ENCODE results near the gene TCF4. TPM values are rescaled to one million over a fixed set of nuclear protein-coding genes. Genes with fewer than 3 reads are reported as not detected.

The TCF4 gene
- total RNA-seq, 2 experiments from 2014 or later: 75.9 to 76.0 TPM

DNA sequence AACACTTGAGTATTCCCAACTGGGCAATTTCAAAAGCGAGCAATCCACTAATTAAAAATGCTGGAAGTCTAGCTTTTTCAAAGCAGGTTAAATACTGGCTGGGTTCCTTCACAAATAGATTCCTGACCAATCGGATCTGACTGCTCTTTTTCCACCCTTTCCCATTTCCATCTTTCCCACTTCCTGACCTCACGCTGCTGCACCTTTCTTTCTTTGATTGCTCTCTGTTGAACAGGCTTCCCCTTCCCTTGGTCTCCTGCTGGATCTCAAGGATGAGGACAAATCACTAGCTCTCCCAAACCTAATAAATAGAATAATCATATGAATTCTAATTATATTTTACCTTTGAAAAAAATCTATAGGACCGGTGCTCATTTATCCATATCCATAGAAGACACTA is 121.2 kb downstream of the TCF4 start:
- Histone ChIP-seq H3K27ac (ENCODE audit: low read depth, low read length, poor library complexity, severe bottlenecking) (no peak overlapping the region), H4K20me1 (ENCODE audit: insufficient read depth, low read length) (no peaks in the 10 kb centered on the region), H3K4me2 (ENCODE audit: low read length) (peak overlapping the region; percentile 53; the same call in 1 of the 2 replicates), H3K4me1 (ENCODE audit: insufficient read depth, low read length, poor library complexity, severe bottlenecking) (peaks cover 50% of the 10 kb centered on the region), H3K9me3 (ENCODE audit: low read length) (no peaks in the 10 kb centered on the region), H3K4me3 (ENCODE audit: low read depth, low read length, poor library complexity, severe bottlenecking) (no peak overlapping the region), H2AFZ (ENCODE audit: low read length) (no peak overlapping the region), H3K9me2 (ENCODE audit: insufficient read depth, low read length) (no peaks in the 10 kb centered on the region), H3K79me2 (ENCODE audit: insufficient read depth, low read depth, low read length) (peaks cover 30% of the 10 kb centered on the region), H3K36me3 (ENCODE audit: insufficient read depth, low read length) (peaks cover 15% of the 10 kb centered on the region)
- TF ChIP-seq, protein P1, sequence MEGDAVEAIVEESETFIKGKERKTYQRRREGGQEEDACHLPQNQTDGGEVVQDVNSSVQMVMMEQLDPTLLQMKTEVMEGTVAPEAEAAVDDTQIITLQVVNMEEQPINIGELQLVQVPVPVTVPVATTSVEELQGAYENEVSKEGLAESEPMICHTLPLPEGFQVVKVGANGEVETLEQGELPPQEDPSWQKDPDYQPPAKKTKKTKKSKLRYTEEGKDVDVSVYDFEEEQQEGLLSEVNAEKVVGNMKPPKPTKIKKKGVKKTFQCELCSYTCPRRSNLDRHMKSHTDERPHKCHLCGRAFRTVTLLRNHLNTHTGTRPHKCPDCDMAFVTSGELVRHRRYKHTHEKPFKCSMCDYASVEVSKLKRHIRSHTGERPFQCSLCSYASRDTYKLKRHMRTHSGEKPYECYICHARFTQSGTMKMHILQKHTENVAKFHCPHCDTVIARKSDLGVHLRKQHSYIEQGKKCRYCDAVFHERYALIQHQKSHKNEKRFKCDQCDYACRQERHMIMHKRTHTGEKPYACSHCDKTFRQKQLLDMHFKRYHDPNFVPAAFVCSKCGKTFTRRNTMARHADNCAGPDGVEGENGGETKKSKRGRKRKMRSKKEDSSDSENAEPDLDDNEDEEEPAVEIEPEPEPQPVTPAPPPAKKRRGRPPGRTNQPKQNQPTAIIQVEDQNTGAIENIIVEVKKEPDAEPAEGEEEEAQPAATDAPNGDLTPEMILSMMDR (conservative IDR thresholded peaks at IDR 0.05; ENCODE audit: low read length): no peak
- no peak for TF ChIP-seq EZH2phosphoT487 (IDR thresholded peaks at IDR 0.05; ENCODE audit: borderline replicate concordance, low read depth, low read length)
- intact Hi-C loops (cut with micrococcal nuclease; ENCODE audit: unreplicated experiment): loop anchor here (5.0 kb wide), 1 partner anchor 44 kb away; no protein-coding TSS in a partner anchor
- ChIA-PET POLR2A (interaction anchor here (0.6 kb wide), 1 partner anchor 45 kb away, joined by 3 read pairs; no protein-coding TSS in a partner anchor), CTCF (ENCODE audit: unreplicated experiment) (no interaction called here)
- no TSS peak for BruUV-seq (replicated peaks)
- DNase-seq (ENCODE audit: low spot score): no peak

DNA sequence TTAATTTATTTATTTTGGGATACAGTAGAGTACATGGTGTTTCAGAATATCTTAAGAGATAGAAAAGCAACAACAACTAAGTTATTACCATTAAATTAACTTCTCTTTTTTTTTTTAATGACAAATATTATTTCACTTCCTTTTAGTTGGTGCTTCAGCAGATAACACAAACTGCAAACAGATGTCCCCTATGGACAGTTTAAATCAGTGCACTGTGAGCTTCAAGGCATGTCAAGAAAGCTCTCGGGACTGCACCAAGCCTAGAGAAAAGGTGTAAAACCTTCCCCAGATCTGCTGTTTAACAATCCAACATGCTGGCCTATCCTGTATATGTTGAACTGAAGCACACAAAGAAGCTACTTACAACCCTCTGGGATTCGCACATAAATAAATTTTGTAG is 122.7 kb downstream of the TCF4 start:
- H3K9me3 ChIP-seq (ENCODE audit: low read length): no peaks in the 10 kb centered on the region
- TF ChIP-seq, protein P1 (conservative IDR thresholded peaks at IDR 0.05; ENCODE audit: low read length): no peak
- no peak for TF ChIP-seq EZH2phosphoT487 (IDR thresholded peaks at IDR 0.05; ENCODE audit: borderline replicate concordance, low read depth, low read length)
- H3K79me2 ChIP-seq (ENCODE audit: insufficient read depth, low read depth, low read length): peaks cover 30% of the 10 kb centered on the region
- POLR2A ChIA-PET: interaction anchor here (1.0 to 2.2 kb wide), 3 partner anchors 10 to 42 kb away, joined by 3 to 7 read pairs (median 3); no protein-coding TSS in a partner anchor
- peaks cover 18% of the 10 kb centered on the region for H3K36me3 ChIP-seq (ENCODE audit: insufficient read depth, low read length)
- BruUV-seq (replicated peaks): no TSS peak
- DNase-seq (ENCODE audit: low spot score): peak; percentile 74
- H3K27ac ChIP-seq (ENCODE audit: low read depth, low read length, poor library complexity, severe bottlenecking): peak overlapping the region; percentile 77
- H3K9me2 ChIP-seq (ENCODE audit: insufficient read depth, low read length): no peaks in the 10 kb centered on the region
- H2AFZ ChIP-seq (ENCODE audit: low read length): 0 out of 2 replicates have a peak overlapping the region, but pooled peaks have one; percentile 25
- H4K20me1 ChIP-seq (ENCODE audit: insufficient read depth, low read length): no peaks in the 10 kb centered on the region
- peaks cover 50% of the 10 kb centered on the region for H3K4me1 ChIP-seq (ENCODE audit: insufficient read depth, low read length, poor library complexity, severe bottlenecking)
- peak overlapping the region; percentile 53 for H3K4me2 ChIP-seq (ENCODE audit: low read length)
- CTCF ChIA-PET (ENCODE audit: unreplicated experiment): no interaction called here
- intact Hi-C loops (cut with micrococcal nuclease; ENCODE audit: unreplicated experiment): loop anchor here (5.0 kb wide), 1 partner anchor 43 kb away; no protein-coding TSS in a partner anchor
- H3K4me3 ChIP-seq (ENCODE audit: low read depth, low read length, poor library complexity, severe bottlenecking): peak overlapping the region; percentile 46

DNA sequence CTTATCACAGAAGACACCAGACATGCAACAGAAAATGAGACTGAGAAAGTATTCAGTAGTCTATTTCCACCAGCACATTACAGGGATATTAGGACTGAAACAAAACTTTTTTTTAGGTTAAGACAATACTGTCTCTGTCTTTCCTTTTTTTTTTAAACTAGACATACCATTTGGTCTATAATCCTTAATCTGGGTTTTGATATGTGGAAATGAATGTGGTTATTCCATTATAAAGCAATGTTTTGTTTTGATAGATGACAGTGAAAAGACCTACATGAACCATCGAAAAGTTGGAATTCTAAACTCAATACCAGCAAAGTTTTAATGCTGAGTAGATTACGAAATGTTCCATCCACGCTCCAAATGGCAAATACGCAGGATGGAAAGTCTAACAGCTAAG is 123.4 kb downstream of the TCF4 start:
- CTCF ChIA-PET (ENCODE audit: unreplicated experiment): no interaction called here
- POLR2A ChIA-PET: interaction anchor here (0.6 to 2.2 kb wide), 3 partner anchors 10 to 121 kb away, joined by 3 to 7 read pairs (median 3); no protein-coding TSS in a partner anchor
- peaks cover 30% of the 10 kb centered on the region for H3K79me2 ChIP-seq (ENCODE audit: insufficient read depth, low read depth, low read length)

More for the DNA sequence above, 123.4 kb downstream of the TCF4 start:
- Histone ChIP-seq H3K9me3 (ENCODE audit: low read length) (no peaks in the 10 kb centered on the region), H3K4me3 (ENCODE audit: low read depth, low read length, poor library complexity, severe bottlenecking) (peak overlapping the region; percentile 23), H3K9me2 (ENCODE audit: insufficient read depth, low read length) (no peaks in the 10 kb centered on the region), H2AFZ (ENCODE audit: low read length) (no peak overlapping the region), H4K20me1 (ENCODE audit: insufficient read depth, low read length) (no peaks in the 10 kb centered on the region), H3K4me1 (ENCODE audit: insufficient read depth, low read length, poor library complexity, severe bottlenecking) (peaks cover 50% of the 10 kb centered on the region), H3K36me3 (ENCODE audit: insufficient read depth, low read length) (peaks cover 24% of the 10 kb centered on the region), H3K4me2 (ENCODE audit: low read length) (peak overlapping the region; percentile 53), H3K27ac (ENCODE audit: low read depth, low read length, poor library complexity, severe bottlenecking) (peak overlapping the region; percentile 77)
- no TSS peak for BruUV-seq (replicated peaks)
- DNase-seq (ENCODE audit: low spot score): no peak
- intact Hi-C loops (cut with micrococcal nuclease; ENCODE audit: unreplicated experiment): no loop called here
- TF ChIP-seq, protein P1 (conservative IDR thresholded peaks at IDR 0.05; ENCODE audit: low read length): no peak
- no peak for TF ChIP-seq EZH2phosphoT487 (IDR thresholded peaks at IDR 0.05; ENCODE audit: borderline replicate concordance, low read depth, low read length)

All from OCI-LY7 (cell line).